Measurements from ENCODE around the gene CLPSL1. TPM values are rescaled to one million over a fixed set of nuclear protein-coding genes. Genes with fewer than 3 reads are reported as not detected.
A peak's percentile ranks its signal among the peaks of the same experiment; 100 is the strongest.

CLPSL1 gene
- total RNA-seq, 1 experiment from 2014 or later: not detected

GRCh38 chr6:35755278-35755924, 25.4 kb upstream of the CLPSL1 start:
- H3K27me3 Mint-ChIP-seq (ENCODE audit: insufficient read depth, unreplicated experiment): peaks cover 8% of the 10 kb centered on the region
- intact Hi-C loops (cut with micrococcal nuclease): loop anchor here (10.0 kb wide), 1 partner anchor 339 kb away; no protein-coding TSS in a partner anchor
- no TSS peak for BruUV-seq (replicated peaks)
- H3K4me3 Mint-ChIP-seq (ENCODE audit: unreplicated experiment): no peak overlapping the region
- ChIA-PET CTCF (interaction anchor here (0.5 to 1.9 kb wide), 8 partner anchors 19 to 576 kb away, joined by 3 to 9 read pairs (median 4); partner anchors contain the start of gene ARMC12), POLR2A (interaction anchor here (0.7 to 1.5 kb wide), 3 partner anchors 77 to 274 kb away, joined by 3 to 4 read pairs (median 3); partner anchors contain the start of gene MAPK14)
- H3K9me3 Mint-ChIP-seq (ENCODE audit: unreplicated experiment): no peaks in the 10 kb centered on the region
- DNase-seq (ENCODE audit: unreplicated experiment): no peak
- peaks cover 6% of the 10 kb centered on the region for H3K36me3 Mint-ChIP-seq (ENCODE audit: insufficient read depth, unreplicated experiment)
- no peaks in the 10 kb centered on the region for H3K4me1 Mint-ChIP-seq (ENCODE audit: insufficient read depth, unreplicated experiment)
- no peak overlapping the region for H3K27ac Mint-ChIP-seq (ENCODE audit: low read depth, unreplicated experiment)
- no peak for TF ChIP-seq CTCF (IDR thresholded peaks at IDR 0.05; ENCODE audit: unreplicated experiment)

DNA sequence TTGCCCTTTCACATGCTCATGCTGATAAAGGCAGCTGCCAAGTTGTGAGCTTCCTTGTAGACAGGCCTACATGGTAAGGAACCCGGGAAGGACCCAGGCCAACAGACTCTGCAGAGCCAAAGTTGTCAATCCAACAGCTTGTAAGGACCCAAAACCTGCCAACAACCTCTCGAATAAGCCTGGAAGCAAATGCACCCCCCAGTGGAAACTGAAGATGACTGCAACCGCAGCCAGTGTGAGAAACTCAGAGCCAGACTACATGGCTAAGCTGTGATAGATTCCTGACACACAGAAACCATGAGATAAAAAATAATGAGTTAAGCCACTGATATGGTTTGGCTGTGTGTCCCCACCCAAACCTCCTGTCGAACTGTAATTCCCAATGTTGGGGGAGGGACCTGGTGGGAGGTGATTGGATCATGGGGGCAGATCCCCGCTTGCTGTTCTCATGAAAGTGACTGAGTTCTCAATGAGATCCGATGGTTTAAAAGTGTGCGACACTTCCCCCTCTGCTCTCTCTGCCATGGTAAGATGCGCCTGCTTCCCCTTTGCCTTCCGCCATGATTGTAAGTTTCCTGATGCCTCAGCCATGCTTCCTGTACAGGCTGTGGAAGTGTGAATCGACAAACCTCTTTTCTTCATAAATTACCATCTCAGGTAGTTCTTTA, 23.2 kb upstream of the CLPSL1 start:
- TF ChIP-seq CTCF (IDR thresholded peaks at IDR 0.05; ENCODE audit: unreplicated experiment): peak; percentile 21
- no peaks in the 10 kb centered on the region for H3K4me1 Mint-ChIP-seq (ENCODE audit: insufficient read depth, unreplicated experiment)
- CTCF ChIA-PET: interaction anchor here (0.8 kb wide), 1 partner anchor 338 kb away, joined by 3 read pairs; no protein-coding TSS in a partner anchor

DNA sequence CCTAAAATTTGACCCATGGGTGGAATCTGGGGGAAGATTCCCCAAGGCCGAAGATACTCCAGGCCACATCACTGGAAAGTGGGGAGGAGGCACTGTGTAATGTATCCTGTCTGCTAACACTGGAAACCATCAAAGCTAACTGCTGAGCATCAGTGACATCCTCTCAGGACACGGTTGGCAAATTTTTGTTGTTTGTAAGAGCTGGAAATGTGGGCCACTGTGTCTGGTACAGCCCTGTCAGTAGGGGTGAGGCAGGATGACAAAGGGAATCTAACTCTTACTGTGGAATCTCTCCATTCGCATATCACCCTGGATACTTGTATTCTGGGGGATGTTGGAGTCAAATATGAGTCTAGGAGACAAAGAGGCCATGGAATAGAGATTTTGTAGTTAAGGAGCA, 21.4 kb upstream of the CLPSL1 start:
- Mint-ChIP-seq H3K4me1 (ENCODE audit: insufficient read depth, unreplicated experiment) (no peaks in the 10 kb centered on the region), H3K36me3 (ENCODE audit: insufficient read depth, unreplicated experiment) (peaks cover 11% of the 10 kb centered on the region), H3K9me3 (ENCODE audit: unreplicated experiment) (no peaks in the 10 kb centered on the region), H3K27me3 (ENCODE audit: insufficient read depth, unreplicated experiment) (peaks cover 48% of the 10 kb centered on the region), H3K4me3 (ENCODE audit: unreplicated experiment) (no peak overlapping the region), H3K27ac (ENCODE audit: low read depth, unreplicated experiment) (no peak overlapping the region)
- no TSS peak for BruUV-seq (replicated peaks)
- POLR2A ChIA-PET: no interaction called here
- TF ChIP-seq CTCF (IDR thresholded peaks at IDR 0.05; ENCODE audit: unreplicated experiment): no peak
- intact Hi-C loops (cut with micrococcal nuclease): loop anchor here (10.0 kb wide), 1 partner anchor 335 kb away; no protein-coding TSS in a partner anchor
- no peak for DNase-seq (ENCODE audit: unreplicated experiment)
- CTCF ChIA-PET: interaction anchor here (0.6 to 1.2 kb wide), 4 partner anchors 10 to 238 kb away, joined by 3 to 4 read pairs (median 4); partner anchors contain the start of gene ARMC12

More for the DNA sequence above, 23.2 kb upstream of the CLPSL1 start:
- BruUV-seq (replicated peaks): no TSS peak
- H3K27ac Mint-ChIP-seq (ENCODE audit: low read depth, unreplicated experiment): no peak overlapping the region
- POLR2A ChIA-PET: interaction anchor here (0.6 kb wide), 1 partner anchor 125 kb away, joined by 3 read pairs; no protein-coding TSS in a partner anchor
- peak; percentile 57 for DNase-seq (ENCODE audit: unreplicated experiment)
- H3K27me3 Mint-ChIP-seq (ENCODE audit: insufficient read depth, unreplicated experiment): peaks cover 30% of the 10 kb centered on the region
- peaks cover 6% of the 10 kb centered on the region for H3K36me3 Mint-ChIP-seq (ENCODE audit: insufficient read depth, unreplicated experiment)
- intact Hi-C loops (cut with micrococcal nuclease): loop anchor here (10.0 kb wide), 1 partner anchor 337 kb away; no protein-coding TSS in a partner anchor
- H3K9me3 Mint-ChIP-seq (ENCODE audit: unreplicated experiment): no peaks in the 10 kb centered on the region
- no peak overlapping the region for H3K4me3 Mint-ChIP-seq (ENCODE audit: unreplicated experiment)

GRCh38 chr6:35765739-35766138, 15.1 kb upstream of the CLPSL1 start:
- no peak overlapping the region for H3K27ac Mint-ChIP-seq (ENCODE audit: low read depth, unreplicated experiment)
- H3K9me3 Mint-ChIP-seq (ENCODE audit: unreplicated experiment): no peaks in the 10 kb centered on the region
- POLR2A ChIA-PET: no interaction called here
- TF ChIP-seq CTCF (IDR thresholded peaks at IDR 0.05; ENCODE audit: unreplicated experiment): no peak
- H3K27me3 Mint-ChIP-seq (ENCODE audit: insufficient read depth, unreplicated experiment): peaks cover 58% of the 10 kb centered on the region
- no peak for DNase-seq (ENCODE audit: unreplicated experiment)
- peaks cover 5% of the 10 kb centered on the region for H3K36me3 Mint-ChIP-seq (ENCODE audit: insufficient read depth, unreplicated experiment)
- H3K4me3 Mint-ChIP-seq (ENCODE audit: unreplicated experiment): no peak overlapping the region
- no peaks in the 10 kb centered on the region for H3K4me1 Mint-ChIP-seq (ENCODE audit: insufficient read depth, unreplicated experiment)
- CTCF ChIA-PET: no interaction called here
- no TSS peak for BruUV-seq (replicated peaks)
- intact Hi-C loops (cut with micrococcal nuclease): no loop called here

All from MCF 10A (cell line).